NK-92 (cell line): ENCODE results near the gene ENDOD1.

ENCODE experiments used
- DNase-seq: peaks from one replicate; lab custom pipeline; 2025; ENCODE audit not compliant: unreplicated experiment; lab: John Stamatoyannopoulos, UW

Gene ENDOD1

DNA sequence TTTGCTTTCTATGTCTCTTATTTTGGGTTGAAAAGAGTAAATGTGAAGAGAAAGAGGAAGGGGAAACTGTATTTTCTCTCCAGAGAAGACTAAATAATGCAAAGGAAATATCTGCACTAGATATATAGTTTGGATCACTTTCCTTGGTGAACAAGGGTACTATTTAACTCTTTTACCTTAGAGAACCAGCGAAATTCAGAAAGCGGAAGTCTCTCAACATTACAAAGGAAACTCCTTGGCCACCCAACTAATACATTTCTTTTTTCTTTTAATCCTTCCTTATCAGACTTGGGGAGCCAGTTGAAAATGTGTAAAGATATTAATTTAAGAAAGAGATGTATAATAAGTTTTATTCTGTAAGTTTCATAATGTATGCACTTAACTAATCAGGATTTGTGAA lies 77.1 kb downstream of the ENDOD1 start:
- DNase-seq: no peak

DNA sequence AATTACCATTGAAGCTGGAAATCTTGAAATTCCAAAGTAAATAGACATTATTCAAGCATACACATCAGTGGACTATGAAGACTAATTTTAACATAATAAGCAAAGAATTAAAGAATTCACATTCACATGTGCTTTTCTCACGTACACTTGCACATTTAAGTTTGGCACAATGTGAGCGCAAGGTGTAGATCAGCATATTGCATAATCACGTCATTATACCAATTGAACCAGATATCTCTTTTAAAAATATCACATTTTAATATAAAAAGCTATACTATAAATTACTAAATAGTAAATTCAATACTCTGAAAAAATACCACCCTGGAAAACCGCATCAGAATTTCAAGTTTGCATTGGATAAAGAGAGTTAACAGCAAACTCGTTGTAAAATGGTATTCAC lies 80.6 kb downstream of the ENDOD1 start:
- no peak for DNase-seq

DNA sequence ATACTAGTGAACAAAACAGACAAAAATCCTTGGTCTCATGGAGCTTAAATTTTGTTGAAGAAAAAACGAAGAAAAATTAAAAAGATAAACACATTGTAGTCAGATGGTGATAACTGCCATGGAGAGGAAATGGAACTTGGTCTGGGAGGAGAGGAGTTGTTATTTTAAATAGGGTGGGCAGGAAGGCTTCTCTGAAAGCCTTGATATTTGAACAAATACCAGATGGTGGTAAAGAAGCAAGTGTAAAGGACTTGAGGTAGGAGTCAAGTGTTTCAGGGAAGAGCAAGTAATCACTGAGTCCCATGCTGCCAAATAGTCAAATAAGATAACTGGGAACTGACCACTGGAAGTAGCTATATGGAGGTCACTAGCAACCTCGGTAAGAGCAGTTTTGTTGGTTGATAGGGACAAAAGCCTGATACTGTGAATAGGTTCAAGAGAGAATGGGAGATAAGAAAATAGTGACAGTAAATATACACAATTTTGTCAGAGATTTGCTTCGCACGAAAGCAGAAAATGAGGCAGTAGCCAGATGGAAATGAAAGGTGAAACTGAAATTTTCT lies 86.3 kb downstream of the ENDOD1 start:
- DNase-seq: no peak
